OCI-LY1 (cell line): ENCODE results near the gene PBX1.

Experiments used
- H2AFZ ChIP-seq: fragments of 200-600 bp; sonication (generic), shearing (Covaris generic); 2 replicates; pipeline ENCODE4 v1.6.0; 2014; ENCODE audit warnings: antibody characterized with exemption, mild to moderate bottlenecking, low read length
- H3F3A ChIP-seq: fragments of 200-600 bp; sonication (generic), shearing (Covaris generic); 2 replicates; pipeline ENCODE4 v1.6.0; 2014; ENCODE audit warnings: mild to moderate bottlenecking, antibody characterized with exemption, low read length, moderate library complexity; ENCODE audit not compliant: insufficient read depth
- H3K27ac ChIP-seq: fragments of 200-600 bp; sonication (generic); 2 replicates; pipeline ENCODE4 v1.5.1; 2014; ENCODE audit warnings: low read length, mixed run types, mild to moderate bottlenecking, low read depth; ENCODE audit not compliant: poor library complexity, severe bottlenecking
- H3K27me3 ChIP-seq: fragments of 200-600 bp; sonication (generic); 2 replicates; pipeline ENCODE4 v1.6.0; 2014; ENCODE audit warnings: antibody characterized with exemption, mild to moderate bottlenecking, low read length, moderate library complexity; ENCODE audit not compliant: insufficient read depth
- H3K36me3 ChIP-seq: fragments of 200-600 bp; sonication (generic); 2 replicates; pipeline ENCODE4 v1.6.1; 2014; ENCODE audit warnings: mild to moderate bottlenecking, antibody characterized with exemption, low read length, moderate library complexity, mixed read lengths; ENCODE audit not compliant: insufficient read depth
- H3K4me1 ChIP-seq: fragments of 200-600 bp; sonication (generic); 2 replicates; pipeline ENCODE4 v1.5.1; 2014; ENCODE audit warnings: mild to moderate bottlenecking, low read length, moderate library complexity; ENCODE audit not compliant: insufficient read depth, severe bottlenecking
- H3K4me2 ChIP-seq: fragments of 200-600 bp; sonication (generic), shearing (Covaris generic); 2 replicates; pipeline ENCODE4 v1.6.1; 2014; ENCODE audit warnings: low read length
- H3K4me3 ChIP-seq: fragments of 200-600 bp; sonication (generic); 2 replicates; pipeline ENCODE4 v1.5.1; 2014; ENCODE audit warnings: low read length, low read depth, mild to moderate bottlenecking, mixed read lengths; ENCODE audit not compliant: poor library complexity, severe bottlenecking
- H3K79me2 ChIP-seq: fragments of 200-600 bp; shearing (Covaris generic); 2 replicates; pipeline ENCODE4 v1.6.1; 2016; ENCODE audit warnings: mixed run types, low read length, mixed read lengths; ENCODE audit not compliant: insufficient read depth
- H3K9ac ChIP-seq: fragments of 200-600 bp; sonication (generic), shearing (Covaris generic); 2 replicates; pipeline ENCODE4 v1.6.1; 2014; ENCODE audit warnings: mild to moderate bottlenecking, low read length, mixed read lengths
- H3K9me2 ChIP-seq: fragments of 200-600 bp; sonication (generic), shearing (Covaris generic); 2 replicates; pipeline ENCODE4 v1.6.1; 2014; ENCODE audit warnings: low read depth, mild to moderate bottlenecking, low read length, mixed read lengths
- H3K9me3 ChIP-seq: fragments of 200-600 bp; shearing (Covaris generic); 2 replicates; pipeline ENCODE4 v1.6.1; 2014; ENCODE audit warnings: low read length, mixed read lengths
- H4K20me1 ChIP-seq: fragments of 200-600 bp; sonication (generic), shearing (Covaris generic); 2 replicates; pipeline ENCODE4 v1.6.0; 2016; ENCODE audit warnings: mild to moderate bottlenecking, low read length; ENCODE audit not compliant: insufficient read depth
- EZH2 ChIP-seq: fragments of 200-600 bp; sonication (generic), shearing (Covaris generic); IDR thresholded peaks from 2 replicates; pipeline ENCODE4 v1.8.0; 2017; ENCODE audit warnings: borderline replicate concordance, mixed run types, mild to moderate bottlenecking, antibody characterized with exemption, low read length, moderate library complexity, mixed read lengths
- TF ChIP-seq, protein P1 (sequence below): fragments of 200-600 bp; sonication (generic), shearing (Covaris generic); IDR thresholded peaks from 2 replicates; pipeline ENCODE4 v1.5.1; 2017; ENCODE audit warnings: mild to moderate bottlenecking, antibody characterized with exemption, low read length, moderate library complexity, mixed read lengths

PBX1 gene

DNA sequence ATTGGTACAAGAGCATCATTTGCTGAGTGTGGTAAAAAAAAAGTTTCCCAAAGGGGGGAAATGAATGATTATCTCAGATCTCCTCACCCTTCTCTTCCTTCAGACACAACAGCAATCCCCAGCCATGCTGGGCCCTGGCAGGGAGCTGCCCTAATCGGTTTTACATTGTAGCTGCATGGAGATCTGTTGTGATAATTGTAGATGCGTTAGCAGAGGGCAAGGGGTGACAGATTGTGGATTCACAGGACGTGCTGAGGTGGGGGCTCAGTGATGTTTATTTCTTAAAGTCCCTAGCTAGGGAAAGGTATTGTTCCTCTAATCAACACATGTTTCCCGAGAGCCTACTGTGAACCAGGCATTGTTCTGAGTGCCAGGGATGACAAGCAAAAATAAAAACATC lies 304.1 kb downstream of the PBX1 start:
- Histone ChIP-seq H3K79me2 (no peaks in the 10 kb centered on the region), H3K9me2 (no peaks in the 10 kb centered on the region), H3F3A (no peaks in the 10 kb centered on the region), H3K9me3 (no peaks in the 10 kb centered on the region), H3K36me3 (no peaks in the 10 kb centered on the region), H3K4me1 (no peaks in the 10 kb centered on the region), H3K27ac (no peak overlapping the region), H3K4me2 (no peak overlapping the region), H4K20me1 (no peaks in the 10 kb centered on the region), H3K27me3 (no peaks in the 10 kb centered on the region), H3K4me3 (no peak overlapping the region), H2AFZ (no peak overlapping the region), H3K9ac (no peak overlapping the region)
- no peak for TF ChIP-seq EZH2
- TF ChIP-seq, protein P1, sequence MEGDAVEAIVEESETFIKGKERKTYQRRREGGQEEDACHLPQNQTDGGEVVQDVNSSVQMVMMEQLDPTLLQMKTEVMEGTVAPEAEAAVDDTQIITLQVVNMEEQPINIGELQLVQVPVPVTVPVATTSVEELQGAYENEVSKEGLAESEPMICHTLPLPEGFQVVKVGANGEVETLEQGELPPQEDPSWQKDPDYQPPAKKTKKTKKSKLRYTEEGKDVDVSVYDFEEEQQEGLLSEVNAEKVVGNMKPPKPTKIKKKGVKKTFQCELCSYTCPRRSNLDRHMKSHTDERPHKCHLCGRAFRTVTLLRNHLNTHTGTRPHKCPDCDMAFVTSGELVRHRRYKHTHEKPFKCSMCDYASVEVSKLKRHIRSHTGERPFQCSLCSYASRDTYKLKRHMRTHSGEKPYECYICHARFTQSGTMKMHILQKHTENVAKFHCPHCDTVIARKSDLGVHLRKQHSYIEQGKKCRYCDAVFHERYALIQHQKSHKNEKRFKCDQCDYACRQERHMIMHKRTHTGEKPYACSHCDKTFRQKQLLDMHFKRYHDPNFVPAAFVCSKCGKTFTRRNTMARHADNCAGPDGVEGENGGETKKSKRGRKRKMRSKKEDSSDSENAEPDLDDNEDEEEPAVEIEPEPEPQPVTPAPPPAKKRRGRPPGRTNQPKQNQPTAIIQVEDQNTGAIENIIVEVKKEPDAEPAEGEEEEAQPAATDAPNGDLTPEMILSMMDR: no peak

DNA sequence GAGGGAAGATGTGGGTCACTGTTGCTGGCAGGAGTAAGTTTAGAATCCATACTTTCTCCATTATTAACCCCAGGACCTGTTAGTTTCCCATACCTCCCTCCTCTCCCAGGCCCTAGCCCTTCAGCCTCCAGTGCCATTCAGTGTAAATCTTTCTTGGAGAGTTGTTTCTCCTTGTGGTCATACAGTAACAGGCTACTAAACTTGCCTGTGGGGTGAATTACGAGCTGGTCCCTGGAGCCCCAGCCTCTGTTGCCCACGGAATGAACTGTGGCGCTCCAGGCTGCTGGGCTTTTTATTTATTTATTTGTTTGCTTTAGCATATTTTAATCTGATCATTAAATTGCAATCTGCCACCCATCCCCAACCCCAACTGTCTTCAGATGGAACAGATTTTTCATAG lies 305.2 kb downstream of the PBX1 start:
- Histone ChIP-seq H3K9me2 (no peaks in the 10 kb centered on the region), H3F3A (no peaks in the 10 kb centered on the region), H3K4me3 (no peak overlapping the region), H2AFZ (no peak overlapping the region), H3K79me2 (no peaks in the 10 kb centered on the region), H3K9me3 (no peaks in the 10 kb centered on the region), H3K4me1 (no peaks in the 10 kb centered on the region), H3K27me3 (no peaks in the 10 kb centered on the region), H3K27ac (no peak overlapping the region), H3K9ac (no peak overlapping the region), H3K36me3 (no peaks in the 10 kb centered on the region), H3K4me2 (no peak overlapping the region), H4K20me1 (no peaks in the 10 kb centered on the region)
- TF ChIP-seq EZH2: no peak
- TF ChIP-seq, protein P1: no peak

DNA sequence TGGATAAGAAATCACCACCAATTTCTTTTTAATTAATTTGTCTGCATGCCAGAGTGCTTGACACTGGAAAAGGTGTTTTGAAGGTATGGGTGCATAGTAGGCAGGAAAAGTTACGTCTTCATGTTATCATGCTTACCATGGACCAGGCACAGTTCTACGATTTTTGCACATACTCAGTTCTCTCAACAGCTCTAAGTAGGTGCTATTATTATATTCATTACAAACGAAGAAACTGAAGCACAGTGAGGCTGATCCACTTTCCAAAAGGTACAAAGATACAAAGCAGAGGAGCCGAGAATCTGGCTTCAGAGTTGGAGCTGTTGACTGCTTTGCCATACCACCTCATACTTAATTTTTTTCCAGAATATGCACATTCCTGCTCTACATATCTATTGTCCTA lies 306.4 kb downstream of the PBX1 start:
- no peaks in the 10 kb centered on the region for H3K4me1 ChIP-seq
- no peaks in the 10 kb centered on the region for H3K9me3 ChIP-seq
- no peak overlapping the region for H3K4me2 ChIP-seq
- H3K27ac ChIP-seq: no peak overlapping the region
- no peaks in the 10 kb centered on the region for H3K36me3 ChIP-seq
- TF ChIP-seq EZH2: no peak
- TF ChIP-seq, protein P1: no peak
- H3K4me3 ChIP-seq: no peak overlapping the region
- H2AFZ ChIP-seq: no peak overlapping the region
- H4K20me1 ChIP-seq: no peaks in the 10 kb centered on the region
- H3K79me2 ChIP-seq: no peaks in the 10 kb centered on the region
- no peaks in the 10 kb centered on the region for H3F3A ChIP-seq
- H3K27me3 ChIP-seq: no peaks in the 10 kb centered on the region
- H3K9me2 ChIP-seq: no peaks in the 10 kb centered on the region
- no peak overlapping the region for H3K9ac ChIP-seq
